ENCODE data around the gene DNAH2. TPM values are rescaled to one million over a fixed set of nuclear protein-coding genes. Genes with fewer than 3 reads are reported as not detected.

The DNAH2 gene
- total RNA-seq, 1 donor from 2014 or later, result 0.09 TPM

GRCh38 chr17:7687072-7687907 lies 30.3 kb upstream of the DNAH2 start, which contains the start of gene TP53:
TP53 (minus strand) TSS chr17:7687490; CDS start chr17:7676594, 10,896 bp downstream.
- peak within 1 kb of the TSS; percentile 91 for H3K4me2 ChIP-seq
- Mint-ChIP-seq H3K27ac (peak within 1 kb of the TSS; percentile 100), H3K9me3 (no peaks in the 10 kb centered on the region), H3K4me3 (peak within 1 kb of the TSS; percentile 97), H3K4me1 (peaks cover 25% of the 10 kb centered on the region), H3K27me3 (ENCODE audit: insufficient read depth, low read depth) (no peaks in the 10 kb centered on the region), H3K36me3 (peaks cover 11% of the 10 kb centered on the region)
- H3F3A ChIP-seq (ENCODE audit: low read depth), result peaks cover 48% of the 10 kb centered on the region
- peak within 1 kb of the TSS; percentile 98 for H3K9ac ChIP-seq
- H3K9me3 ChIP-seq (ENCODE audit: low read depth), result no peaks in the 10 kb centered on the region
- H3K4me1 ChIP-seq, result peaks cover 16% of the 10 kb centered on the region
- H3K79me2 ChIP-seq (ENCODE audit: low read depth), result peaks cover 70% of the 10 kb centered on the region
- H3K36me3 ChIP-seq, result no peaks in the 10 kb centered on the region
- peak within 1 kb of the TSS; percentile 45 for H2AFZ ChIP-seq (replicated peaks)
- H3K27me3 ChIP-seq, result no peaks in the 10 kb centered on the region
- H4K20me1 ChIP-seq (ENCODE audit: low read depth), result no peaks in the 10 kb centered on the region
- peak within 1 kb of the TSS; percentile 100 for H3K27ac ChIP-seq
- peak; percentile 96 for DNase-seq (ENCODE audit: low spot score)
- H3K4me3 ChIP-seq, result peak within 1 kb of the TSS; percentile 93
- TF ChIP-seq CTCF (IDR thresholded peaks at IDR 0.05) (no peak), EZH2phosphoT487 (IDR thresholded peaks at IDR 0.05) (no peak), EZH2 (IDR thresholded peaks at IDR 0.05) (no peak)

- peak; percentile 100 for DNase-seq (ENCODE audit: low spot score)
- Histone ChIP-seq H3K4me1 (peaks cover 16% of the 10 kb centered on the region), H3K36me3 (no peaks in the 10 kb centered on the region), H3K79me2 (ENCODE audit: low read depth) (peaks cover 61% of the 10 kb centered on the region), H3K9me3 (ENCODE audit: low read depth) (no peaks in the 10 kb centered on the region), H2AFZ (replicated peaks) (peak within 1 kb of the TSS; percentile 74), H3F3A (ENCODE audit: low read depth) (peaks cover 44% of the 10 kb centered on the region), H3K4me3 (peak within 1 kb of the TSS; percentile 93), H4K20me1 (ENCODE audit: low read depth) (no peaks in the 10 kb centered on the region), H3K27ac (peak within 1 kb of the TSS; percentile 100), H3K4me2 (peak within 1 kb of the TSS; percentile 91), H3K9ac (peak within 1 kb of the TSS; percentile 98), H3K27me3 (no peaks in the 10 kb centered on the region)
- Mint-ChIP-seq H3K4me3 (peak within 1 kb of the TSS; percentile 97), H3K4me1 (peaks cover 27% of the 10 kb centered on the region), H3K9me3 (no peaks in the 10 kb centered on the region), H3K36me3 (peaks cover 7% of the 10 kb centered on the region), H3K27ac (peak within 1 kb of the TSS; percentile 100), H3K27me3 (ENCODE audit: insufficient read depth, low read depth) (no peaks in the 10 kb centered on the region)
- TF ChIP-seq EZH2phosphoT487 (IDR thresholded peaks at IDR 0.05) (no peak), CTCF (IDR thresholded peaks at IDR 0.05) (peak; percentile 100)
These were observed 29.4 kb upstream of the DNAH2 start, which contains the start of gene WRAP53 for GRCh38 chr17:7687908-7688807. WRAP53 (plus strand) TSS chr17:7688477; CDS start chr17:7688649, 172 bp downstream.

- Histone ChIP-seq H2AFZ (replicated peaks) (no peak overlapping the region), H4K20me1 (ENCODE audit: low read depth) (no peaks in the 10 kb centered on the region), H3K9ac (peak overlapping the region; percentile 89), H3K4me1 (peaks cover 16% of the 10 kb centered on the region), H3K27ac (no peak overlapping the region), H3K4me2 (peak overlapping the region; percentile 91), H3F3A (ENCODE audit: low read depth) (peaks cover 44% of the 10 kb centered on the region), H3K79me2 (ENCODE audit: low read depth) (peaks cover 54% of the 10 kb centered on the region), H3K4me3 (peak overlapping the region; percentile 93), H3K36me3 (no peaks in the 10 kb centered on the region), H3K27me3 (no peaks in the 10 kb centered on the region), H3K9me3 (ENCODE audit: low read depth) (no peaks in the 10 kb centered on the region)
- Mint-ChIP-seq H3K36me3 (peaks cover 10% of the 10 kb centered on the region), H3K9me3 (no peaks in the 10 kb centered on the region), H3K27me3 (ENCODE audit: insufficient read depth, low read depth) (no peaks in the 10 kb centered on the region), H3K4me3 (peak overlapping the region; percentile 97), H3K4me1 (peaks cover 27% of the 10 kb centered on the region), H3K27ac (peak overlapping the region; percentile 98)
- DNase-seq (ENCODE audit: low spot score), result no peak
- TF ChIP-seq CTCF (IDR thresholded peaks at IDR 0.05) (no peak), EZH2phosphoT487 (IDR thresholded peaks at IDR 0.05) (no peak), EZH2 (IDR thresholded peaks at IDR 0.05) (no peak)
These were observed 28.7 kb upstream of the DNAH2 start for GRCh38 chr17:7688808-7689316.

Data from neural progenitor cell (in vitro differentiated cells).